Neutrophil (primary cell): ENCODE data around the gene PTPRN2.

ENCODE experiments used
- H3K27ac ChIP-seq: fragments of 200-600 bp; sonication (generic); 2 replicates; pipeline ENCODE4 v1.5.1; 2016; ENCODE audit warnings: mild to moderate bottlenecking, moderate library complexity
- H3K27me3 ChIP-seq: fragments of 200-600 bp; sonication (generic); 2 replicates; pipeline ENCODE4 v1.6.0; 2016; ENCODE audit warnings: mild to moderate bottlenecking
- H3K36me3 ChIP-seq: fragments of 200-600 bp; sonication (generic); 2 replicates; pipeline ENCODE4 v1.5.1; 2017
- H3K4me1 ChIP-seq, 2 experiments: fragments of 200-600 bp in 1 of 2; sonication (generic) in 1 of 2; 1 replicate in 1 of 2; 2 replicates in 1 of 2; pipeline versions ENCODE4 v1.5.1 to v1.6.1; 2013 to 2016; ENCODE audit warnings: low read depth in 1 of 2, low read length in 1 of 2, mild to moderate bottlenecking in 1 of 2, moderate library complexity in 1 of 2; ENCODE audit not compliant: control insufficient read depth in 1 of 2, insufficient read depth in 1 of 2
- H3K4me3 ChIP-seq, 2 experiments: fragments of 200-600 bp in 1 of 2; sonication (generic) in 1 of 2; 1 replicate in 1 of 2; 2 replicates in 1 of 2; pipeline ENCODE4 v1.5.1; 2013 to 2016; ENCODE audit warnings: low read depth in 1 of 2, low read length in 1 of 2, mild to moderate bottlenecking in 1 of 2, moderate library complexity in 1 of 2
- H3K9me3 ChIP-seq: fragments of 200-600 bp; sonication (generic); 2 replicates; pipeline ENCODE4 v1.5.1; 2016
- CTCF ChIP-seq: fragments of 200-600 bp; sonication (generic); IDR thresholded peaks from 2 replicates; pipeline ENCODE4 v1.5.1; 2016; ENCODE audit warnings: antibody characterized with exemption

PTPRN2 gene

GRCh38 chr7:158076656-158077055 is 511.0 kb downstream of the PTPRN2 start:
- Histone ChIP-seq H3K27me3 (no peaks in the 10 kb centered on the region), H3K9me3 (no peaks in the 10 kb centered on the region)
- no peak for TF ChIP-seq CTCF

DNA sequence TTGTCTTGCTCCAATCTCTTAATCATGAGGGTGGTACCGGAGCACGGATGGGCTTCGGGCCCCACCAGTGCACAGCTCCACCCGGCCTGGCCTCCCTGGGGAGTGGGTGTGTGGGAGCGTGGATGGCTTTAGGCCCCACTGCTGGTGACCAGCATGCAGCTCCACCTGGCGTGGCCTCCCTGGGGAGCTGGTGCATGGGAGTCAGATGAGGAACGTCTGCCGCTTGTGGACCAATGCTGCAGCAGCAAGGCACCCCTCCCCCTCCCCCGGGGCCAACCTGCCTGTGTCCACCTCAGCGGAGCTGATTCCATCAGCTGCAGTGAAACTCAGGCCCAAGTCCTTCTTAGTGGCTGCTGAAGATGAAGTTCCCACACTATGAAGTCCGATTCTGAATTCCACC is 511.4 kb downstream of the PTPRN2 start:
- Histone ChIP-seq H3K27ac (no peak overlapping the region), H3K9me3 (no peaks in the 10 kb centered on the region), H3K27me3 (no peaks in the 10 kb centered on the region), H3K4me1 (no peaks in the 10 kb centered on the region), H3K4me3 (no peak overlapping the region), H3K36me3 (no peaks in the 10 kb centered on the region)
- no peak for TF ChIP-seq CTCF

More at GRCh38 chr7:158076656-158077055, 511.0 kb downstream of the PTPRN2 start:
- Histone ChIP-seq H3K27ac (no peak overlapping the region), H3K36me3 (no peaks in the 10 kb centered on the region), H3K4me1 (no peaks in the 10 kb centered on the region), H3K4me3 (no peak overlapping the region)

- Histone ChIP-seq H3K27ac (no peak overlapping the region), H3K4me3 (no peak overlapping the region), H3K4me1 (no peaks in the 10 kb centered on the region), H3K36me3 (no peaks in the 10 kb centered on the region), H3K9me3 (no peaks in the 10 kb centered on the region), H3K27me3 (no peaks in the 10 kb centered on the region)
- no peak for TF ChIP-seq CTCF
Observed at GRCh38 chr7:158075633-158076001, 512.0 kb downstream of the PTPRN2 start.

- Histone ChIP-seq H3K27me3 (no peaks in the 10 kb centered on the region), H3K36me3 (no peaks in the 10 kb centered on the region), H3K4me1 (no peaks in the 10 kb centered on the region), H3K9me3 (no peaks in the 10 kb centered on the region), H3K27ac (no peak overlapping the region), H3K4me3 (no peak overlapping the region)
- no peak for TF ChIP-seq CTCF
Observed at GRCh38 chr7:158074896-158075632, 512.6 kb downstream of the PTPRN2 start.

DNA sequence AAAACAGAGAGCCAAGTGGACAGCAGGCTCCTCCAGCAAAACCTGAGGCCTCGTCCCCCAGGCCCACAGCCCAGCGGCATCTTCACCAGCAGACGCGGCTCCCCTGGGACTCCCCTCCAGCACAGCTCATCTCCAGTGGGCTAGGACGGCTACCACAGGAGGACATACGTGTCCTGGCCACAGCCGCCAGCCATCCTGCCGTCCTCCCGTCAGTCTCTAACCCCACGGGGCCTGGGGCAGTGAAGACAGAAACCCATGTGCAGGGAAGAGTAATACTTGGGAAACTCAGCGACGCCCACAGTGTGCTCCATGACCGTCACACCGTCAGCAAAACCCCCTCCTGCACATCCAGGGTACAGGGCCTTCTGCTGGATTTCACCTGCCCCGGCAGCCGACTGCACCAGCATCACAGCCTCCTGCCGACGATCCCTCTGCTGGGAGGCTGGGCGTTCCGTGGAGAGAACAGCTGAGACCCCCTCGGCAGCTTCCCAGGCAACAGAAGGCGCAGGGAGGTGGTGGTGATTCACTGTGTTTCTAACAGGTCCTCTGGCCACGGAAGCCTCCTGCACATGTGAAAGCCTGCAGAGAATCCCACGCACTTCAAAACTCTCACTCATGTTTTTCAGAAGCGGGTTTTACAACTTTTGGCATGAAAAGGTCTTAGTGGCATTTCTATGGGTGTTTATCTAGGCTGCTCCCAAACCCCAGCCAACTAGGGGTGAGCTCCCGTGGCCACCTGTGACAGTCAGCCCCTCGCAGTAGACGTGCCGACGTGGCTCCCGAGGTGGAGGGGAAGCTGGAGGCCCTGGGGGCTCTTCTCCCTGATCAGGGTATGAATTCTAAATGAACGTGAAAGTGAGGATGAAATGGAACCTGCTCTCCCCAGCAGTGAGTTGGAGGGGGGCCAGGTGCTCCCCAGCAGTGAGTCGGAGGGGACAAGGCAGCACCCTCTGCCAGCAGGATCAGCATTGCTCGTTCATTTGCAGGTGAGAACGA is 513.5 kb downstream of the PTPRN2 start:
- no peak for TF ChIP-seq CTCF
- Histone ChIP-seq H3K27me3 (no peaks in the 10 kb centered on the region), H3K36me3 (no peaks in the 10 kb centered on the region), H3K4me1 (no peaks in the 10 kb centered on the region), H3K9me3 (no peaks in the 10 kb centered on the region), H3K27ac (no peak overlapping the region), H3K4me3 (no peak overlapping the region)
